Midbrain (tissue), 1 donor: ENCODE data around the gene ASXL3.

Experiments
- DNase-seq: peaks from one replicate; lab custom pipeline; 2025; lab: John Stamatoyannopoulos, UW

Gene ASXL3

GRCh38 chr18:33583901-33584300 lies 5.9 kb downstream of the ASXL3 start:
- DNase-seq, result no peak

GRCh38 chr18:33584548-33585430 lies 6.8 kb downstream of the ASXL3 start:
- peak; percentile 56 for DNase-seq

GRCh38 chr18:33585431-33585775 lies 7.4 kb downstream of the ASXL3 start:
- DNase-seq, result no peak

- DNase-seq, result no peak
Measured at GRCh38 chr18:33588361-33588760, 10.3 kb downstream of the ASXL3 start.

GRCh38 chr18:33593261-33593660 lies 15.2 kb downstream of the ASXL3 start:
- DNase-seq, result no peak

- DNase-seq, result no peak
Measured at GRCh38 chr18:33594799-33595198, 16.8 kb downstream of the ASXL3 start.

GRCh38 chr18:33596178-33596854 lies 18.3 kb downstream of the ASXL3 start:
- DNase-seq, result no peak

GRCh38 chr18:33600846-33601245 lies 22.8 kb downstream of the ASXL3 start:
- DNase-seq, result no peak

- DNase-seq, result no peak
Measured at GRCh38 chr18:33603454-33603853, 25.4 kb downstream of the ASXL3 start.

GRCh38 chr18:33605250-33605649 lies 27.2 kb downstream of the ASXL3 start:
- no peak for DNase-seq

- no peak for DNase-seq
Measured at GRCh38 chr18:33606621-33607020, 28.6 kb downstream of the ASXL3 start.

GRCh38 chr18:33611525-33612135 lies 33.6 kb downstream of the ASXL3 start:
- DNase-seq, result no peak

- DNase-seq, result no peak
Measured at GRCh38 chr18:33612632-33613031, 34.6 kb downstream of the ASXL3 start.

GRCh38 chr18:33616556-33616955 lies 38.5 kb downstream of the ASXL3 start:
- DNase-seq, result no peak

GRCh38 chr18:33627114-33627513 lies 49.1 kb downstream of the ASXL3 start:
- no peak for DNase-seq

GRCh38 chr18:33630476-33630875 lies 52.5 kb downstream of the ASXL3 start:
- no peak for DNase-seq

GRCh38 chr18:33641141-33641540 lies 63.1 kb downstream of the ASXL3 start:
- no peak for DNase-seq

- no peak for DNase-seq
Measured at GRCh38 chr18:33644494-33644893, 66.5 kb downstream of the ASXL3 start.

GRCh38 chr18:33647365-33647764 lies 69.3 kb downstream of the ASXL3 start:
- DNase-seq, result no peak

GRCh38 chr18:33652635-33653034 lies 74.6 kb downstream of the ASXL3 start:
- no peak for DNase-seq

GRCh38 chr18:33653231-33653630 lies 75.2 kb downstream of the ASXL3 start:
- DNase-seq, result no peak

- no peak for DNase-seq
Measured at GRCh38 chr18:33656889-33657448, 79.0 kb downstream of the ASXL3 start.
